IPS-20b (cell line): ENCODE measurements around the gene ALDOA.
"Not testable (repeated sequence)": the region's sequence is repeated elsewhere in the genome, so short reads cannot be mapped to it uniquely, and the experiment has no call there.

Experiments used
- H3K27ac ChIP-seq: one replicate; pipeline ENCODE4 v1.5.1; 2013; ENCODE audit warnings: low read length
- H3K27me3 ChIP-seq: 2 replicates; pipeline ENCODE4 v1.6.1; 2013; ENCODE audit warnings: mild to moderate bottlenecking, low read length, inconsistent platforms; ENCODE audit not compliant: insufficient read depth
- H3K36me3 ChIP-seq: 2 replicates; pipeline ENCODE4 v1.6.1; 2013; ENCODE audit warnings: low read depth, mild to moderate bottlenecking, inconsistent platforms, low read length, moderate library complexity; ENCODE audit not compliant: insufficient read depth
- H3K4me1 ChIP-seq: 2 replicates; pipeline ENCODE4 v1.6.1; 2013; ENCODE audit warnings: mild to moderate bottlenecking, control low read depth, inconsistent platforms, low read length, moderate library complexity; ENCODE audit not compliant: insufficient read depth
- H3K4me3 ChIP-seq: 2 replicates; pipeline ENCODE4 v1.5.1; 2013; ENCODE audit warnings: mild to moderate bottlenecking, low read length, inconsistent platforms
- H3K9ac ChIP-seq: 2 replicates; pipeline ENCODE4 v1.6.1; 2013; ENCODE audit warnings: low read depth, mild to moderate bottlenecking, inconsistent platforms, low read length, moderate library complexity
- H3K9me3 ChIP-seq: 2 replicates; pipeline ENCODE4 v1.6.1; 2013; ENCODE audit warnings: mild to moderate bottlenecking, low read depth, low read length, inconsistent platforms; ENCODE audit not compliant: insufficient read depth

The ALDOA gene

DNA sequence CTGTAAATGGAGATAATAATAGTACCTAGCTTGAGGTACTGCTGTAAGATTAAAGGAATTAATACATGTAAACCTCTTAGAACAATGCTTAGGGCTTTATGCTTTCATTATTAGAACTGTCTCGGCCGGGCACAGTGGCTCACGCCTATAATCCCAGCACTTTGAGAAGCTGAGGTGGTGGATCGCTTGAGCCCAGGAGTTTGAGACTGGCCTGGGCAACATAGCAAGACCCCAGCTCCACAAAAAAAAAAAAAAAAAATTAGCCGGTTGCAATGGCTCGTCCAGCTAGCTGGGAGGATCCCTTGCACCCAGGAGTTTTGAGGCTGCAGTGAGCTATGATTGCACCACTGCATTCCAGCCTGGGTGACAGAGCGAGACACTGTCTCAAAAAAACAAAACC lies 49.3 kb downstream of the ALDOA start:
- H3K9ac ChIP-seq, H3K9me3 ChIP-seq, H3K27me3 ChIP-seq, H3K4me3 ChIP-seq, H3K4me1 ChIP-seq, H3K27ac ChIP-seq: not testable (repeated sequence)
- H3K36me3 ChIP-seq, result peaks cover 27% of the 10 kb centered on the region

DNA sequence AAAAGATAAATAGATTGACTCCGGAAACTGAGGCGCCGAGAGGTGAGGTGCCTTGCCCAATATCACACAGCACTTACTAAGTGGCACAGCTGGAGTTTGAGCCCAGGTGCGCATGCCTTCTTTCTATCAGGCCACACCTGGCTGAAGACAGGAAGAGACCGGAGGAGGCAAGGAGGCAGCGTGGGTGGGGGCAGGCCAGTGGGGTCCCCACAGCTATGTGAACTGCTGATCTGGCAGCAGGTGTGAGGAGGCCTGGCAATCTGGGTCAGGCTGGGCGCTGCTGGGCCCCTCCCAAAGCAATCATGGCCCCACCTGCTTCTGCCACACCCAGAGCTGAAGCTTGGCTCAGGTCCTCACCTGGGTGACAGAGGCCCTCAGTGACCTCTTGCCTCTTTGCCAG lies 49.7 kb downstream of the ALDOA start:
- Histone ChIP-seq H3K27ac (no peak overlapping the region), H3K36me3 (peaks cover 27% of the 10 kb centered on the region), H3K9ac (no peak overlapping the region)

DNA sequence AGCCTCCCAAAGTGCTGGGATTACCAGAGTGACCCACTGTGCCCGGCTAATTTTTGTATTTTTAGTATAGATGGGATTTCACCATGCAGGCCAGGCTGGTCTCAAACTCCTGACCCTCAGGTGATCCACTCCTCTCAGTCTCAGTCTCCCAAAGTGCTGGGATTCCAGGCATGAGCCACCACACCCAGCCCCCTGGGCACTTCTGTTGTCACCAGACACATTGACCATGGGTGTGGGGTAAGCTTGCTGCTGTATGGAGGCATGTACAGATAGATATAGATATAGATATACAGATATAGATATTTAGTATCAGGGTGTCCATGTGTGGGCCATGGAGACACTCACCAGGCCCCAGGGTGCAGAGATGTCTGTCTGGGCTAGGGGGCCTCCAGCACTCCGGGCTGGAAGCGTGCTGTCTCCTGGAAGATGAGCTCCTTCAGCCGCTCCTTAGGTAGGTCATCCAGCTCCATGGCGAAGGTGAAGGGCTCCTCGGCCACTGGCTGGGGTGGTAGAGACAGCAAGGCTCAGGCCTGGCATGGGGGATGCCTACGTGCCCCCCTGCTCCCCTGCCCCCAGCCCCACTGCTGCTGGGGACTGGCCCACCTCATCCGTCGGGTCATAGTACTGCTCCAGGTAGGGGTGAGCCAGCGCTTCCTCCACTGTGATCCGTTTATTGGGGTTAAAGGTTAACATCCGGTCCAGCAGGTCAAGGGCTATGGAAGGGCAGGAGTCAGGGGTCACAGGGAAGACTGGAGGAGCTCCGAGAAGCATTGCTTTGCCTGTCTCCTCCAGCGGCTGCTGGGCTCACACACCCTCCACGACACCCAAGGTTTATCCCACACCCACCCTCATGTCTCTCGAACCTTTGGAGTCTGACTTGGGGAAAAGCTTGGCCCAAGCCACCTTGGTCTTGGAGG lies 51.0 kb downstream of the ALDOA start:
- Histone ChIP-seq H3K9me3 (no peaks in the 10 kb centered on the region), H3K4me3 (no peak overlapping the region), H3K36me3 (peaks cover 27% of the 10 kb centered on the region), H3K4me1 (no peaks in the 10 kb centered on the region), H3K27ac (no peak overlapping the region), H3K9ac (no peak overlapping the region), H3K27me3 (no peaks in the 10 kb centered on the region)

More for the DNA sequence above, 49.7 kb downstream of the ALDOA start:
- Histone ChIP-seq H3K27me3 (no peaks in the 10 kb centered on the region), H3K4me3 (no peak overlapping the region), H3K4me1 (no peaks in the 10 kb centered on the region), H3K9me3 (no peaks in the 10 kb centered on the region)

DNA sequence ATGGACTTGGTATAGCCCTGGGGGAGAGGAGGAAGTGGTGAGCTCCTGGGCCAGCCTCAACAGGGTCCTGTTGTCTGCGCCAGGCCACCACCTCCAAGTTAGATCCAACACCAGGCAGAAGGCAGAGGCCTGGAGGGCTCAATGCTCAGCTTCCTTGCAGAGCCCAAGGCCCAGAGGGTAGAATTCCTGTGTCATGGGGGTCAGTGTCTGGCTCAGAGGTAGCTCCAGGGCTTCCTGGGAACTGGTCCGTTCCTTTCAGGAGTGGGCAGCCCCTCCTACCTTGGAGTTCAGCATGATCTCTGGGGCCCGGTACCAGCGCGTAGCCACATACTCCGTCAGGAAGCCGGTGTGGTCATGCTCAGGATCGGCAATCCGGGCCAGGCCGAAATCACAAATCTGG lies 52.2 kb downstream of the ALDOA start:
- no peak overlapping the region for H3K4me3 ChIP-seq
- H3K4me1 ChIP-seq, result peaks cover 3% of the 10 kb centered on the region; the same call in 1 of the 2 replicates
- no peaks in the 10 kb centered on the region for H3K9me3 ChIP-seq
- H3K27ac ChIP-seq, result no peak overlapping the region
- H3K9ac ChIP-seq, result no peak overlapping the region
- peaks cover 27% of the 10 kb centered on the region for H3K36me3 ChIP-seq
- H3K27me3 ChIP-seq, result no peaks in the 10 kb centered on the region

DNA sequence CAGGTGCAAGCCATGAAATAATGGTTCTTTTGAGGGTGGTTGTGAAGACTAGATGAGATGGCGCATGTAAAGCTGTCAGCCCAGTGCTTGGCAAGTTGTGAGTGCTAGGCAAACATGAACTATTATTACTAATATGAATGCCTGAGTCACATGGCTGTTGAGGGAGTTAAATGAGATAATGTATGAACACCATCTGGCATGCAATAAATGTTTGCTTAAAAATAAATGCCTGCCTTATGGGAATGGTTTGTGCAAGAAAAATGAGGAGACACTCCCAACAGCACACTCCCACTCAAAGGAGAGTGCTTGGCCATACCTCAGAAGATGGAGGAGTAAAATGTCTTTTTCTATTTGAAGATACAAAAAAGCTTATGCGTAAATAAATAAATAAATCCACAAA lies 53.9 kb downstream of the ALDOA start:
- Histone ChIP-seq H3K4me1 (peaks cover 3% of the 10 kb centered on the region; the same call in 1 of the 2 replicates), H3K27me3 (no peaks in the 10 kb centered on the region), H3K9ac (no peak overlapping the region), H3K9me3 (no peaks in the 10 kb centered on the region), H3K36me3 (peaks cover 27% of the 10 kb centered on the region), H3K27ac (no peak overlapping the region), H3K4me3 (no peak overlapping the region)
